Measurements from ENCODE around the gene KRTAP19-4. TPM values are rescaled to one million over a fixed set of nuclear protein-coding genes. Genes with fewer than 3 reads are reported as not detected.
"Not testable (repeated sequence)": the region's sequence is repeated elsewhere in the genome, so short reads cannot be mapped to it uniquely, and the experiment has no call there.

The KRTAP19-4 gene, protein sequence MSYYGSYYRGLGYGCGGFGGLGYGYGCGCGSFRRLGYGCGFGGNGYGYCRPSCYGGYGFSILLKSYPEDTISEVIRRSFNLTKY
- total RNA-seq = not detected

DNA sequence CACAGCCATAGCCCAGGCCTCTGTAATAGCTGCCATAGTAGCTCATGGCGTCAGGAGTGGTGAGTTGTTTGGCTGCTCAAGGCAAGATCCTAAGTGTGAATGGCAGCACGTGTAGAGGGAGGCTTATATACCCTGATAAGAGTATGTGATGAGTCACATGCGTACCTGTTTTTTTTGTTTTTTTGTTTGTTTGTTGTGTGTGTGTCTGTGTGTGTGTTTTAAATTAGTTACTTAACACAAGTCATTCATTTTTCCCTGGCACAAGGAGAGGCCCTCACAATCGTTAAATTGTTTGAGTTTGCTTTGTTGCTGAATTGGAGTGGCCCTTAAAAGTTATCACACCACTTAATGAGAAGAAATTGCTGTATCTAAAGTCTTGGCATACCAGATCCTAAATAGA, at the start of gene KRTAP19-4:
TSS of gene KRTAP19-4 (minus strand) at position 101 of the 400 bp plus-strand sequence. CDS start at position 46, 55 bp downstream.
- DNase-seq = no peak

DNA sequence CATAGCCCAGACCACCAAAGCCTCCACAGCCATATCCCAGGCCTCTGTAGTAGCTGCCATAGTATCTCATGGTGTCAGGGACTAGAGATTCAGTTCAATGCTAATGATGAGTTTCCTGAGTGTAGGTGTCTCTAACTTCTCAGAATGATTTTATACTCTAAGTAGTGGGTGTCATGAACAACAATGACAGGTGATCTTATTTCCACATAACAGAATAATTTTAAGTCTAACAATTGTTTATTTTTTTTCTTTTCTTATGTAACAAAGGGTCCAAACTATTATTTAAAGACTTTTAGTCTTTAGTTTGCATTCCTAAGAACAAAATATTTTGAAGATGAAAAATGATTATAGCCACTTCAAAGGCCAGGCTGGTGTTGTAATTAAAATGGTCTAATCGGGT, 44.8 kb upstream of the KRTAP19-4 start, which contains the start of gene KRTAP19-6:
TSS of gene KRTAP19-6 (minus strand) at position 101 of the 400 bp plus-strand sequence. CDS start at position 70, 31 bp downstream.
- no peak for DNase-seq

DNA sequence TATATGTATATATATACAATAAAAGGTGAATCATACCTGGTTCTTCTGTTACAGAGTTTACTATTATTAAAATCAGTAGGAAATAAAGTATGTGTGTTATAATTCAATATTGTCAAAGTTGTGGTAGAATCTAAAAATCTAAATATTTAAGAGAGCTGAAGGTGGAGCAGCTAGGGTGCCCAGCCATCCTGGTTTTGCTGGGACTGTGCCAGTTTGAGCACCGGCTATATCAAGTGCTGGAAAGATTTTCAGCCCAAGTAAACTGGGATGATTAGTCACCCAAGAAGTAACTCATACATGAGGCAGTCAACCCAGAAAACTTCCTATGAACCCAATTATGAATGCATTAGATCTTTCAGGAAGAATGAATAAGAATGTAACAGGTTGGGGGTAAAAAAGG, 21.9 kb upstream of the KRTAP19-4 start:
- DNase-seq = no peak

DNA sequence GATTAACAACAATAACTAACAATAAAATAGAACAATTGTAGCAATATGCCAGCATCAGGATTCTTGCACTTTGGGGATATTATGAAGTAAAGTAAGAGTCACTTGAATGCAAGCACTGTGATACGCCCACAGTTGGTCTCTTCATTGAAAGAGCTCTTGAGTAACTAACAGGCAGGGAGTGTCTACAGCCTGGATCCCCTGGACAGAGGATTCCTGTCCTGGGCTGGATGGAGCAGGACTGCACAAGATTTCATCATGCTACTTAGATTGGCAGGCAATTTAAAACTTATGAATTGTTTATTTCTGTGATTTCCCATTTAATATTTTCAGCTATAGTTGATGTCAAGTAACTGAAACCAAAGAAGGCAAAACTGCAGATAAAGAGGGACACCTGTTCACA, 18.7 kb upstream of the KRTAP19-4 start:
- DNase-seq = no peak

DNA sequence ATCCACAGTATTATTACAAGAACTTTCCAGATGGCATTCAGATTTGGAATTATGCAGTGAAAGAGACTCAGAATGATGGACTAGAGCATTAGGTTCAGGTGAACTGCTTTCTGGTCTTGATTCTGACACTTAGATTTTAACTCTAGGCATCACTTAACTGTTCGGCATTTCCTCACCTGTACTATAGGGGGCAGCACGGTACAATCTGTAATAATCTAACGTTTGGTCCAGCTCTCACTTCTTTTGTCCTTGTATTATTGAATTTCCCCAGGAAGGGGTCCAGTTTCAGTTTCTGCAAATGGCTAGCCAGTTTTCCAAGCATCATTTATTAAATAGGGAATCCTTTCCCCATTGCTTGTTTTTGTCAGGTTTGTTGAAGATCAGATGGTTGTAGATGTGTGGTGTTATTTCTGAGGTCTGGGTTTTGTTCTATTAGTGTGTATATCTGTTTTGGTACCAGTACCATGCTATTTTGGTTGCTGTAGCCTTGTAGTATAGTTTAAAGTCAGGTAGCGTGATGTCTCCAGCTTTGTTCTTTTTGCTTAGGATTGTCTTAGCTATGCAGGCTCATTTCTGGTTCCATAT, 8.7 kb upstream of the KRTAP19-4 start:
- DNase-seq = not testable (repeated sequence)

DNA sequence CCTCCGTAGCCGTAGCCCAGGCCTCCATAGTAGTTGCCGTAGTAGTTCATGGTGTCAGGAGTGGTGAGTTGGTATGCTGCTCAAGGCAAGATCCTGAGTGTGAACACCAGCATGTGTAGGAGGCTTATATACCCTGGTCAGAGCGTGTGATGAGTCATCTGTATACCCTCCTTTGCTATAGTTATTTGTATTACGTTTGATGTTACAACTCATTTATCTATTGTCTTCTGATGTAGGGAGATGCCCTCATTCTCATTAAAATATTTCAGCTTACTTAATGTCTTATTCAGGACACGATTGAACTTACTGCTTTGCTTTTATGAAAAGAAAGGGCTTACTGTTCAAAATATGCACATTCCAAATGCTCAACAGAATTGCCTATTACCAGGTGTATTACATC, 5.1 kb upstream of the KRTAP19-4 start, which contains the start of gene KRTAP19-5:
TSS of gene KRTAP19-5 (minus strand) at position 101 of the 400 bp plus-strand sequence. CDS start at position 50, 51 bp downstream.
- DNase-seq = no peak

DNA sequence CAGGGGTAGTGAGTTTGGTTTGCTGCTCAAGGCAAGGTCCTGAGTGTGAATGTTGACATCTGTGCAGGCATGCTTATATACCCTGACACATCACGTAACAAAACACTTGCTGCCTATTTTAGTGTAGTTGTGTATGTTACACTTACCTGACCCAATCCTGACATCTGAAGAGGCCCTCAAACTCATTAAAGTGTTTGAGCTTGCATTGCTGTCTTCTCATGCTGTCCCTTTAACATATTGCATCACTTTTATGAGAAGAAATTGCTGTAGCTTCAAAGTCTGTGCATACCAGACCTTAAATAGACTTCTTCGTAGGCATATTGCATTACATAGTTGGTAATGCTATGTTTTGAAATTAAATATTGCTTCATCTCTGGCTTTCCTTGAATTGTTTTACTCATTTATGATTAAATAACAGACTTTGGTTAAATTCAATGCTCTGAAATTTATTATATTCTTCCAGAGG, 5.0 kb downstream of the KRTAP19-4 start, which contains the start of gene KRTAP19-3:
TSS of gene KRTAP19-3 (minus strand) at position 51 of the 466 bp plus-strand sequence. CDS start 56 bp downstream, outside the sequence.
- DNase-seq = no peak

DNA sequence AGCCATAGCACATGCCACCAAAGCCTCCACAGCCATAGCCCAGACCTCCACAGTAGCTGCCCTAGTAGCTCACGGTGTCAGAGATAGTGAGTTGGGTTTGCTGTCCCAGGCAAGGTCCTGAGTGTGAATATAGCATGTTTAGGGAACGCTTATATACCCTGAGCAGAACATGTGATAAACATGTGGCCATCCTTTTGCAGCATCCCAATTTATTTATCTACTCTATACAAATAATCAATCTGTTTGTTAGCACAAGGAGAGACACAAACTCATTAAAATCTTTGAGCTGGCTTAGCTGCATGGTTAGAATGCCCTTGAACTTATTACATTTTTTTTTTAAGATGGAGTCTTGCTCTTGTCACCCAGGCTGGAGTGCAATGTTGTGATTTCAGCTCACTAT, 9.6 kb downstream of the KRTAP19-4 start, which contains the start of gene KRTAP19-2:
TSS of gene KRTAP19-2 (minus strand) at position 101 of the 400 bp plus-strand sequence. CDS start at position 13, 88 bp downstream.
- DNase-seq = no peak

DNA sequence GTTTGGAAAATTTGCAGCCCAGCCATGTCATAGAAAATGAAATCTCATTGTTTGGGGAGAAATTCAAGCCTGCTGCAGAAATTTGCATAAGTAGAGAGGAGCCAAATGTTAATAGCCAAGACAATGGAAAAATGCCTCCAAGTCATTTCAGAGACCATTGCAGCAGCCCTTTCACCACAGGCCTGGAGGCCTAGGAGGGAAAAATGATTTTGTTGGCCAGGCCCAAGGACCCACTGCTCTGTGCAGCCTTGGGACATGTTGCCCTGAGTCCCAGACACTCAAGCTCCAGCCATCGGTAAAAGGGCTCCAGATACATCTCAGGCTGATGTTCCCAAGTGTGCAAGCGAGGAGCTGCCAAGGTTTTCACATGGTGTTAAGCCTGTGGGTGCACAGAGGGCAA, 10.8 kb downstream of the KRTAP19-4 start:
- no peak for DNase-seq

DNA sequence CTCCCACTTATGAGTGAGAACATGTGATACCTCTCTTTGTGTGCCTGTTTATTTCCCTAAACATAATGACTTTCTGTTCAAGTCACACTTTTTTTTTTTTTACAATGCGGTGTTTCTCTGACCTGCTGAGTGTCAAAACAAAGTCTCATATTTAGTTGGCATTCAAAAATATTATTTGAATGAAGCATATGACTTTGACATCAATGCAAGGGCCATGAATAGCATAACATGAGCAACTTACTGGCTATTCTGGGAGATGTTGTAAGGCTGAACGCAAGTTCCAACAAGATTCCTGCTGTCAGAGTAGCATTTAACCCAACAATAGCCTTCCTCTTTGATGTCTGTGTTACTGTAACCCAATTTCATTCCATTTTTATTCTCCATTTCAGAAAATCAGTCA, 14.8 kb downstream of the KRTAP19-4 start:
- no peak for DNase-seq

DNA sequence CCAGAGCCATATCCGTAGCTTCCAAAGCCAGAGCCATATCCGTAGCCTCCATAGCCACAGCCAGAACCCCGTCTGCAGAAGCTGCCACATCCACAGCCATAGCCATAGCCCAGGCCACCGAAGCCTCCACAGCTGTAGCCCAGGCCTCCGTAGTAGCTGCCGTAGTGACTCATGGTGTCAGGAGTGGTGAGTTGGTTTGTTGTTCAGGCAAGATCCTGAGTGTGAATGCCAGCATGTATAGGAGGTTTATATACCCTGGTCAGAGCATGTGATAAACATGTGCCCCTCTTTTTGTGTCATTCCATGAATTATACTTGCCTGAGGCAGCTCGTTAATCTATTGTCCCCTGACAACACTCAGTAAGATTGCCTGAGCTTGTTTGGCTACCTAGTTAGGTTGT, 16.8 kb downstream of the KRTAP19-4 start, which contains the start of gene KRTAP19-1:
TSS of gene KRTAP19-1 (minus strand) at position 223 of the 400 bp plus-strand sequence. CDS start at position 173, 50 bp downstream.
- DNase-seq = no peak

DNA sequence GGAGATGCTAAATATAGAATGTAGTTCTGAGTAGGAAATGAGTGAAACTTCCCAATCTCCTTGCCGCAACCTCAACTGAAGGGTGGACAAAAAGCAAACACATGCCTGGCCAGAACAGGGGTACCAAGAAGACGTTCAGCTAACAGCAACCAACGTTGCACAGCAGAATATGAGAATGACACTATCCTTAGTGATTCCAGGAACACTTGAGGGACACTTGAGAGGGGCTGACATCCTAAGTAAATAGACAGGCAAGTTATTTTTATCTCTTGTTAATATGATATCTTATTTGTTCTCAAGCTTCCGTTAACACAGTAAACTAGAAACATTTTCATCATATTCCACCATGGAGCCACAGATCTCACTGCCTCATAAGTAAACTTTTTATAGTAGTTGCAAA, 17.7 kb downstream of the KRTAP19-4 start:
- DNase-seq = no peak

DNA sequence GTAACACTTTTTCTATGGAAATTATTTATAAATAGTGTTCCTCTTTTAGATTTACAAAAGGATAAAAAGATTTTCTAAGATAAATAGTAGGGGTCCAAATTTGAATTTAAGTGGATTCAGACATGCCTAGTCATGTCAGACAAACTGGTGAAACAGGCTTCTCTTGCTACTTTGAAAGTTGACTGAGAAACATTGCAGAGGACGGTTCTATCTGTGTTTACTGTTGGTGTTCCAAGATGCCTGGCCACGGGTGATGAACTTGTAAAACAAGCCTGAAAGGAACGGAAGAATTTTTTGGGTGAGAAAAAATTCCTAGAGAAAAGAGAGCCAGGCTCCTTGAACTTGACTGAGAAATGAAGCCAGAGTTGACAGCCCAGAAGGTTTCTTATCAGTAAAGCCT, 19.0 kb downstream of the KRTAP19-4 start:
- no peak for DNase-seq

DNA sequence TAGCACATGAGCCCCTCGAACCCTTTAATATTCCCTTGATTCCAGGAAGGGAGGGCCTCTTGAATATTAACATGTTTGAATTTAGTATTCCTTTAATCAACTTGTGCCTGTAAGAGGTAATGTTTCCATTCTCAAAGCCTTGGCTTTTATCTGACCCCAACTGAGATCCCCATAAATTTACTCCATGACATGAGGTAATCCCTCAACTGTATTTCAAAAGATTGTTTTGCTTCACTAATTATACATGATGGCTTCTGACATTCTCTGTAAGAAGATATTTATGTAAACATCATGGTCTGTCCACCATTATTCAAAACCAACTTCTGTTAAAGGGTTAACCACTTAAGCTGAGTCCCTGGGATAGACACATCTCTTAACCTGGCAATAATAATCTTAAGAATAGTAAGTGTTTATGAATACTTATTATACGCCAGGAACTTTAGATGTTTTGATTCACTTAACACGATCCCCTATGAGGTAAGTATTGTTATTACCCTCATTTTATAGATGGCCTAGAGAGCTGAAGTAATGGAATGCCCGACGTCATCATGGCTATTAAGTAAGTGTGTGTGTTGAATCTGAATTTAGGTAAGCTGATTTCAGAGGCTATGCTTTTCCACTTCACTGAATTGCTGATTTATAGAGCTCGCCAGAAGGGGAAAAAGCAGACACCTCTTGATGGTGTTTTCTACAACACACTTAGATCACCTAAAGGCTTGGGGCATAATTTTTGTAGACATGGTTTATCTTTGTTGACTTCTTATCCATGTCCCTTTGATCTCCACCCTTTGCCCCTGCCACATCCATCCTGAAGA, 27.9 kb downstream of the KRTAP19-4 start:
- DNase-seq = no peak

DNA sequence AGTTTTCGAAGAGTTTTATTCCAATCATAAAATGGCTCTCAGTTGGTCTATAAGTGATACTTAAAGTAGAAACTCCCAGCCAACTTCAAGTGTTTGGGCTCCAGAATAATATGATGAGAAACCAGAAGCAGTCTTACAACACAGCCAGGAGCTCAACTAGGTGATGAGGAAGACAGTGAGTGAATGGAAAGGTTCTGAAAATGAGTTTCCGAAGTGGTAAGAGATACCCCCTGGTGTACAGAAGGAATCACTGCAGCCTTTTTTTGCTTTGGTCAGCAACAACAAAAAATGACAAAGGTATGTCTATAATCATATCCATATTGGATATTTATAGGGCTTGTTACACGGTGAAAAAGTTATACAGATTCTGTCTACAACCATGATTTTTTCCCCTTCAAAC, 33.3 kb downstream of the KRTAP19-4 start:
- DNase-seq = no peak

DNA sequence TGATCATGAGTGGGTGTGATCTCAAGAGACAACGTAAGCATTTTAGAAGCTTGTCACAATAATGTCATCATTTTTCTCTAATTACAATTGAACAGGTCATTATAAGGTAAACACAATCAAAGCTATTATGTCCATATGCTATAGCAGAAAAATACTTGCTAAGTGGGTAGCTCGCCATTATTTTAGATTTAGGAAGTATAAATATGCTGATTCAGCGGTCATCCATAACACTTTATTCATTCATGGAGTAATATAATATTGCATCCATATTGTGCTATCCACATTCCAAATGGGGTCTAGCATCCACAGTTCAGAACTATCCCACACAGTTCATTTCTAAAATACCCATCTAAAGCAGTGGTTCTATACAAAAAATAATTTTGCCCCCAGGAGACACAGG, 48.5 kb downstream of the KRTAP19-4 start:
- no peak for DNase-seq

DNA sequence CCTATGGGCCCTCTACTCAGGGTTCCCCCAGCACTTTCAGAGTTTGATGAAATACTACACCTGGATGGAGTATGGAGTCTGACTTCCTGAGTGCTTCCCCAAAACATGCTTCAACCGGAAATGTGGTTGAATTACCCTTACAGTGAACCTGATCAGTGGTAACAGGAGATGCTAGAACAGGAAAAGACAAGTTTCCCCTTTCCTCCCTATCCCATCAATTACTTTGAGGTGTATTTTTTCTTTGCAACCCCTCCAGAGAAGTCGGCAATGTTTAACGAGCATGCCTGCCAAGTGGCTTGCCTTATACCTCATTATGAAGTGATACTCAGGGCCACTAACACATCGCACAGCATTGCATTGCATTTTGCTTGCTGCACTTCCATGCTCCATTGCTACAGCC, 49.9 kb downstream of the KRTAP19-4 start:
- no peak for DNase-seq
